ENCODE results near the gene FA2H. TPM values are rescaled to one million over a fixed set of nuclear protein-coding genes. Genes with fewer than 3 reads are reported as not detected.
"Not testable (repeated sequence)": the region's sequence is repeated elsewhere in the genome, so short reads cannot be mapped to it uniquely, and the experiment has no call there.

Gene FA2H
- total RNA-seq, 2 donors from 2014 or later = not detected

DNA sequence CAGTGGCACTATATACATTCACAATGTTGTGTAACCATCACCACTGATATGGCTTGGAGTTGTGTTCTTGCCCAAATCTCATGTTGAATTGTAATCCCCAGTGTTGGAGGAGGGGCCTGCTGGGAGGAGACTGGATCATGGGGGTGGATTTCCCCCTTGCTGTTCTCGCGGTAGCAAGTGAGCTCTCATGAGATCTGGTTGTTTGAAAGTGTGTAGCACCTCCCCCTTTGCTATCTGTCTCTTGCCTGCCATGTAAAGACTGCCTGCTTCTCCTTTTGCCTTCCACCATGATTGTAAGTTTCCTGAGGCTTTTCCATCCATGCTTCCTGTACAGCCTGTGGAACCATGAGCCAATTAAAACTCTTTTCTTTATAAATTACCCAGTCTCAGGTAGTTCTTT is 17.1 kb upstream of the FA2H start:
- H3K4me3 Mint-ChIP-seq; H3K9me3 Mint-ChIP-seq; ATAC-seq (replicated peaks in 1 of 2); DNase-seq; H3K27ac Mint-ChIP-seq; H3K4me1 Mint-ChIP-seq (ENCODE audit: low read depth); H3K36me3 Mint-ChIP-seq (ENCODE audit: insufficient read depth in 2 of 2): not testable (repeated sequence)
- H3K27me3 Mint-ChIP-seq (ENCODE audit: low read depth) = peaks cover 22% of the 10 kb centered on the region

DNA sequence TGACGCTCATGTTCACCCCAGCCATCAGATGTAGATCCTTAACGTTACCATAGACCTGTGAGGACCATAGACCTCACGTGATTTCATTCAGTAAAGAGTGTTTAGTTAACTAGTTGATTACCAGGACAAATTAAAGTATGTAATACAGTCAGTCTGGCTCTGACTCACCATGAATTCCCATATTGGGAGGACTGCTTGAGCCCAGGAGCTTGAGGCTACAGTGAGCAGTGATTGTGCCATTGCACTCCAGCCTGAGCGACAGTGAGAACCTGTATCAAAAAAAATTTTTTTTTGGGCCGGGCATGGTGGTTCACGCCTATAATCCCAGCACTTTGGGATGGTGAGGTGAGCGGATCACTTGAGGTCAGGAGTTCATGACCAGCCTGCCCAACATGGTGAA is 13.5 kb upstream of the FA2H start:
- H3K36me3 Mint-ChIP-seq (ENCODE audit: insufficient read depth in 2 of 2) = peaks cover 0 to 6% of the 10 kb centered on the region in 2 donors
- peaks cover 0 to 7% of the 10 kb centered on the region in 2 donors for H3K9me3 Mint-ChIP-seq
- H3K27ac Mint-ChIP-seq = no peak overlapping the region
- H3K27me3 Mint-ChIP-seq (ENCODE audit: low read depth) = no peaks in the 10 kb centered on the region
- no peak overlapping the region for H3K4me3 Mint-ChIP-seq
- ATAC-seq (replicated peaks in 1 of 2) (no peak), DNase-seq (no peak)
- H3K4me1 Mint-ChIP-seq (ENCODE audit: low read depth) = no peaks in the 10 kb centered on the region

DNA sequence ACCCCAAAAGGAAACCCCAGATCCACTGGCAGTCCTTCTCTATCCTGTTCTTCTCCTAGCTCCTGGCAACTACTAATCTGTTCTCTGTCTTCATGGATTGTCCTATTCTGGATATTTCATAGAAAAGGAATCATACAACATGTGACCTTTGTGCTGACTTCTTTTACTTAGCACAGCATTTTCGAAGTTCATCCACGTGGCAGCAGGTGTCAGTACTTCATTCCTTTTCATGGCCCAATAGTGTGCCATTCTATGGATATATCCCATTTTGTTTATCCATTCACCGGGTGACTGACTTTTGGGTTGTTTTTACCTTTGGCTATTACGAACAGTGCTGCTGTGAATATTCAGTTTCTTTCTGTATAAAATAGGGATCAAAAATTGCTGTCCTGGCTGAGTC is 10.4 kb upstream of the FA2H start:
- ATAC-seq (replicated peaks in 1 of 2) = no peak
- Mint-ChIP-seq H3K36me3 (ENCODE audit: insufficient read depth in 2 of 2) (no peaks in the 10 kb centered on the region), H3K4me3 (no peak overlapping the region), H3K4me1 (ENCODE audit: low read depth) (no peaks in the 10 kb centered on the region), H3K9me3 (no peaks in the 10 kb centered on the region), H3K27ac (no peak overlapping the region), H3K27me3 (ENCODE audit: low read depth) (no peaks in the 10 kb centered on the region)
- DNase-seq = no peak

DNA sequence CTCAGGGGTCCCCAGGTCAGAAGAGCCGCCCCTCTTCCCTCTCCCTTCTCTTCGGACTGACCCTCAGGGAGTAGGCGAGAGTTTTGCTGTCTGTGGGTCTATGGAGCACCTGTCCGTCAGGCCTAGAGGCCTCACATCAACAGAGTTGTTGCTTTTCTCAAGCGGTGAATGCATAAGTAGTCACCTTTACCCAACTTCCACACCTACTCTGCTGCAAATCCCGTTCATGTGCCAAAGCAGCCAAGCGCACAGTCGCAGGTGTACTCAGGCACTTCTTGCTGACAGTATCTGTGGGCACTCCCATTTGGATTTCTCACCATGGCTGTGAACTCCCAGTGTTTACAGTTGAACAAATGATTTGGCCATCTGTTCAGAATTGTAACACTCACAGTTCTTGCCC is 4.0 kb upstream of the FA2H start:
- DNase-seq = no peak
- no peak for ATAC-seq (replicated peaks in 1 of 2)
- Mint-ChIP-seq H3K4me1 (ENCODE audit: low read depth) (peaks cover 15% of the 10 kb centered on the region), H3K27ac (no peak overlapping the region), H3K9me3 (no peaks in the 10 kb centered on the region), H3K27me3 (ENCODE audit: low read depth) (peaks cover 25% of the 10 kb centered on the region), H3K36me3 (ENCODE audit: insufficient read depth in 2 of 2) (no peaks in the 10 kb centered on the region), H3K4me3 (no peak overlapping the region)

- Mint-ChIP-seq H3K4me1 (ENCODE audit: low read depth) (peaks cover 16% of the 10 kb centered on the region), H3K27ac (no peak overlapping the region), H3K27me3 (ENCODE audit: low read depth) (peaks cover 42% of the 10 kb centered on the region), H3K4me3 (no peak overlapping the region), H3K36me3 (ENCODE audit: insufficient read depth in 2 of 2) (no peaks in the 10 kb centered on the region), H3K9me3 (no peaks in the 10 kb centered on the region)
- DNase-seq = no peak
- no peak for ATAC-seq (replicated peaks in 1 of 2)
Measured at GRCh38 chr16:74776926-74777325, 2.3 kb upstream of the FA2H start.

GRCh38 chr16:74775255-74775654 is 635 bp upstream of the FA2H start:
- peaks cover 51% of the 10 kb centered on the region for H3K27me3 Mint-ChIP-seq (ENCODE audit: low read depth)
- H3K4me3 Mint-ChIP-seq = peak overlapping the region; percentile 48 to 67
- ATAC-seq (replicated peaks in 1 of 2) (no peak), DNase-seq (no peak)
- no peak overlapping the region for H3K27ac Mint-ChIP-seq
- H3K9me3 Mint-ChIP-seq = no peaks in the 10 kb centered on the region
- peaks cover 16% of the 10 kb centered on the region for H3K4me1 Mint-ChIP-seq (ENCODE audit: low read depth)
- no peaks in the 10 kb centered on the region for H3K36me3 Mint-ChIP-seq (ENCODE audit: insufficient read depth in 2 of 2)

DNA sequence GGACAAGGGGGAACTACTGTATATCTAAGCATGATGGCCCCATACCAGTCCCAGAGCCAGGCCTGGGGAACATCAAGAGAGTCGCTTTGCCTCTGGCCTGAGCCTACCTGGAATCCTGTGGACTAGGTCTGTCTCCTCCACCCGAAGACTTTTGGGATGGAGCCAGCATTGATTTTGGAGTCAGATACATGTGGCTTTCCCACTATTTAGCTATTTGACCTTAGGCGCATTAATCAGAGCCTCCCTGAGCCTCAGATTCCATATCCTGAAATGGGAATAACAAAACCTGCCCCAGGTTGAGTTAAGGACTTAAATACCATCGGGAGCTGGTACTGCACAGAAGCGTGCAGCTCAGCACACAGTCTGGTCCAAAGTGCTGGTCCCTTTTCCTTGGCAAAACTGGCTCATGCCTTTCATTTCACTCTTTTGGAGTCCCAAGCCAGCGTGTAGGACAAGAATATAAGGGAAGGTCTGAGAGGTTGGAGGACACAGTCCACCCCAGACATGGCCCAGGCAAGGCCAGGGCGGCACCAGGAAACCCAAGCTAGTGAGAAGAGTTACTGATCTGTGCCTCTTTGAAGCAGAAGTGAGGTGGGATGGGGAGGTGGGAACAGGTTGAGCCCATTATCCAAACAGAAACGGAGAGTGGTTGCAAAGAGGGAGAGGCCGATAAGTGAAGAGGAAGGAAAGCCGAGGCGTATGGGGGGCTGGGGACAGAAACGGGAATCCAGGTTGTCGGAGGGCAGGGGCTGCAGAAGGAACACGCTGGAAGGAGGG is 986 bp downstream of the FA2H start:
- Mint-ChIP-seq H3K36me3 (ENCODE audit: insufficient read depth in 2 of 2) (no peaks in the 10 kb centered on the region), H3K9me3 (no peaks in the 10 kb centered on the region), H3K4me3 (peak overlapping the region; percentile 71 to 80), H3K27ac (no peak overlapping the region), H3K4me1 (ENCODE audit: low read depth) (peaks cover 16% of the 10 kb centered on the region), H3K27me3 (ENCODE audit: low read depth) (peaks cover 51% of the 10 kb centered on the region)
- DNase-seq (no peak), ATAC-seq (replicated peaks in 1 of 2) (no peak)

DNA sequence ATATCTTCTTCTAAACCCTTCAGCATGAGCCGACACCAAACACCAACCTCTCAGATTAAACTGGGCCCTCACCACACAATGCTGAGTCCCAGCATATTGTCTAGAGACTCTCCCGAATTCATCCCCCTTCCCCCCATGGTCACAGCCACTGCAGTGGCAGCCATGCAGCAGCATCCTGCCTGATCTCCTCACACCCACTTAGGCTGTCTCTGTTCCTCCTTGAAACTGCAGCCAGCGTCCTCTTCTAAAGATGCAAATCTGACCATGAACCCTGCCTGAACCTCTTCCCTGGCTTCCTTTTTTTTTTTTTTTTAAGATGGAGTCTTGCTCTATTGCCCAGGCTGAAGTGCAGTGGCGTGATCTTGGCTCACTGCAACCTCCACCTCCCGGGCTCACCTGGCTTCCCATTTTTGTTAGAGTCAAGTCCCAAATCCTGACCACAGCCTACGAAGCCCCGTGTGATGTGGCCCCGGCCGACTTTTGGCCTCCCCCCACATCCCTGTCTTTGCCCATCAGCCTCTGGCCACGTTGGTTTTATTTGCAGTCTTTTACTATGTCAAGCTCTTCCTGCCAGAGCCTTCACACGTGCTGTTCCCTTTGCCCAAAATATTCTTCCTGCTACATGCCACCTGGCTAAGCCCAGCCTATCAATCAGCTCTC is 2.8 kb downstream of the FA2H start:
- no peaks in the 10 kb centered on the region for H3K36me3 Mint-ChIP-seq (ENCODE audit: insufficient read depth in 2 of 2)
- H3K27me3 Mint-ChIP-seq (ENCODE audit: low read depth) = peaks cover 57% of the 10 kb centered on the region
- ATAC-seq (replicated peaks in 1 of 2) (no peak), DNase-seq (no peak)
- H3K9me3 Mint-ChIP-seq = no peaks in the 10 kb centered on the region
- no peak overlapping the region for H3K27ac Mint-ChIP-seq
- H3K4me3 Mint-ChIP-seq = no peak overlapping the region
- H3K4me1 Mint-ChIP-seq (ENCODE audit: low read depth) = peaks cover 16% of the 10 kb centered on the region

DNA sequence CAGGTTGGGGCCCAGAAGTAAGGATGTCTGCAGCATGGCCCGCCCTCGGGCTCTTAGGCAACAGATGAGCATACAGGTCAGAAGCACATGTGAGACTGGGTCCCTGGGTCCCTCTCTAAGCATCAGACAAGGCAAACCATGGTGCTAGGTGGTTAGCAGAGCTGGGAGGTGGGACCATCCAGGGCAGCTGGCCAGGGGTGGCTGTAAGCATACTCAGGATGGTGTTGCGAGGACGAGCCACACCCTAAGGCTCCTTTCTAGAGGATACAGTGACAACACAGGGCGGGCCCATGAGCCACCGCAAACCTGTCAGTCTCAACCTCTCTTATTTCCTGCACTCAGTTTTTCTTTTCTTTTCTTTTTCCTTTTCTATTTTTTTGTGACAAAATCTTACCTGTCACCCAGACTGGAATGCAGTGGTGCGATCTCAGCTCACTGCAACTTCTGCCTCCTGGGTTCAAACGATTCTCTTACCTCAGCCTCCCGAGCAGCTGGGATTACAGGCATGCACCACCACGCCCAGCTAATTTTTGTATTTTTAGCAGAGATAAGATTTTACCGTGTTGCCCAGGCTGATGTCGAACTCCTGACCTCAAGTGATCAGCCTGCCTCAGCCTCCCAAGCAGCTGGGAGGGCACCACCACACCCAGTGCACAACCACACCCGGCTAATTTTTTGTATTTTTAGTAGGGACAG is 3.6 kb downstream of the FA2H start:
- Mint-ChIP-seq H3K27me3 (ENCODE audit: low read depth) (peaks cover 51% of the 10 kb centered on the region), H3K4me3 (no peak overlapping the region), H3K4me1 (ENCODE audit: low read depth) (peaks cover 16% of the 10 kb centered on the region), H3K27ac (no peak overlapping the region), H3K9me3 (no peaks in the 10 kb centered on the region), H3K36me3 (ENCODE audit: insufficient read depth in 2 of 2) (no peaks in the 10 kb centered on the region)
- DNase-seq (no peak), ATAC-seq (replicated peaks in 1 of 2) (no peak)

DNA sequence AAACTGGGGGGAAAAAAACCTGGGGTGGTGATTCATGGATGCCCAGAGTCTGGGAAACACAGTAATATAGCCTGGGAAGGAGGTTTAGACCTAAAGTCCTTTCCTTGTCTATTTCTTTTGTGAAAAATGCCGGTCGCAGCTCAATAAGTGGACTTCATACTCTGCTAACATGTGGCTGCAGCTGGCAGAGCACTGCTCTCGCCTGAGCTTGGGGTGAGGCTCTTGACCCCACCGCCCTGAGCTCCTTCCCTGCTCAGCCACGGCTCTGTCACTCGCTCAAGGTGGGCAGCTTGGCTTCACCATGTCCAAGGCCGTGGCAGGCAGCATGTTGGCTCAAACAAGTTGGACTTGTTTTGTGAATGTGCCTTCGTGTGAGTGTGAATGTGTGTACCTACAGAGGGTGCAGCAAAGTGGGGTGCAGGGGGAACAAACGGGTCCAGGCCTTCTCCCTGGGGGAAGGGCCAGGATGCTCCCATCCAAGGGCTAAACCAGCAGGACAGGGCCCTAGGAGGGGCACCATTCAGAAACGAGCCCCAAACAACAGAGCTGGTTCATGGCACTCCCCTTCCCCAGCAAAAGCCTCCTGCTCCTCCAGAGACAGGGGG is 4.9 kb downstream of the FA2H start:
- Mint-ChIP-seq H3K36me3 (ENCODE audit: insufficient read depth in 2 of 2) (no peaks in the 10 kb centered on the region), H3K27me3 (ENCODE audit: low read depth) (peaks cover 40% of the 10 kb centered on the region), H3K4me3 (no peak overlapping the region), H3K4me1 (ENCODE audit: low read depth) (peaks cover 7% of the 10 kb centered on the region), H3K27ac (no peak overlapping the region), H3K9me3 (no peaks in the 10 kb centered on the region)
- DNase-seq (no peak), ATAC-seq (replicated peaks in 1 of 2) (no peak)

- H3K36me3 Mint-ChIP-seq (ENCODE audit: insufficient read depth in 2 of 2) = no peaks in the 10 kb centered on the region
Measured at GRCh38 chr16:74768239-74768638, 6.4 kb downstream of the FA2H start.

GRCh38 chr16:74767749-74768148 is 6.9 kb downstream of the FA2H start:
- ATAC-seq (replicated peaks in 1 of 2) (no peak), DNase-seq (no peak)
- Mint-ChIP-seq H3K4me3 (no peak overlapping the region), H3K4me1 (ENCODE audit: low read depth) (no peaks in the 10 kb centered on the region), H3K27ac (no peak overlapping the region), H3K27me3 (ENCODE audit: low read depth) (peaks cover 23% of the 10 kb centered on the region), H3K36me3 (ENCODE audit: insufficient read depth in 2 of 2) (no peaks in the 10 kb centered on the region), H3K9me3 (no peaks in the 10 kb centered on the region)

More at GRCh38 chr16:74768239-74768638, 6.4 kb downstream of the FA2H start:
- Mint-ChIP-seq H3K4me3 (no peak overlapping the region), H3K4me1 (ENCODE audit: low read depth) (no peaks in the 10 kb centered on the region), H3K27me3 (ENCODE audit: low read depth) (peaks cover 28% of the 10 kb centered on the region), H3K27ac (no peak overlapping the region), H3K9me3 (no peaks in the 10 kb centered on the region)
- DNase-seq (no peak), ATAC-seq (replicated peaks in 1 of 2) (no peak)

- H3K27ac Mint-ChIP-seq = no peak overlapping the region
Measured at GRCh38 chr16:74766729-74767128, 7.9 kb downstream of the FA2H start.

More at GRCh38 chr16:74766729-74767128, 7.9 kb downstream of the FA2H start:
- Mint-ChIP-seq H3K4me1 (ENCODE audit: low read depth) (no peaks in the 10 kb centered on the region), H3K27me3 (ENCODE audit: low read depth) (peaks cover 13% of the 10 kb centered on the region), H3K9me3 (no peaks in the 10 kb centered on the region), H3K4me3 (no peak overlapping the region), H3K36me3 (ENCODE audit: insufficient read depth in 2 of 2) (no peaks in the 10 kb centered on the region)
- DNase-seq (no peak), ATAC-seq (replicated peaks in 1 of 2) (no peak)

All from activated T-cell treated with anti-CD3 and anti-CD28 coated beads, Interleukin-2, amount 50 U/mL, for 72 hours (primary cell).